IMR-90 (cell line): ENCODE measurements around the gene ZNF423. TPM values are rescaled to one million over a fixed set of nuclear protein-coding genes. Genes with fewer than 3 reads are reported as not detected.

Source experiments
- ATAC-seq: fragments of 200-7000 bp; cut with Tn5 transposase; 2 replicates; pipeline ENCODE4 v1.9.1; 2020; ENCODE audit warnings: low read depth, mild to moderate bottlenecking, moderate library complexity
- BruUV-seq: library from RNA; stranded (reverse); fragments of 400-500 nt; replicated peaks from 2 replicates; lab custom pipeline; 2021; lab: Mats Ljungman, UMichigan
- CTCF ChIA-PET: fragments of 300-600 bp; formaldehyde crosslinking; extraction: SDS; loops from one replicate; lab custom pipeline; 2021; ENCODE audit warnings: antibody characterized with exemption; lab: Yijun Ruan, JAX
- POLR2A ChIA-PET: fragments of 300-600 bp; sonication (Branson Sonifier 250); formaldehyde crosslinking; loops from one replicate; lab custom pipeline; 2022; ENCODE audit warnings: antibody characterized with exemption; ENCODE audit not compliant: unreplicated experiment; lab: Charles Lee
- DNase-seq: peaks from one replicate; pipeline ENCODE4 v3.0.0; 2013
- H2AFZ ChIP-seq: replicated peaks from 2 replicates; pipeline ENCODE3; 2013; ENCODE audit warnings: low read length, mild to moderate bottlenecking; ENCODE audit not compliant: poor library complexity
- H2AK5ac ChIP-seq: 2 replicates; pipeline ENCODE4 v1.6.1; 2013; ENCODE audit warnings: low read depth, low read length, inconsistent platforms
- H2AK9ac ChIP-seq: replicated peaks from 2 replicates; pipeline ENCODE3; 2013; ENCODE audit warnings: mild to moderate bottlenecking, low read depth, low read length, moderate library complexity; ENCODE audit not compliant: poor library complexity
- H2BK120ac ChIP-seq: 2 replicates; pipeline ENCODE4 v1.6.1; 2013; ENCODE audit warnings: low read depth, low read length, inconsistent platforms
- H2BK15ac ChIP-seq: 3 replicates; pipeline ENCODE4 v1.6.1; 2013; ENCODE audit warnings: low read depth, low read length, inconsistent platforms
- H2BK20ac ChIP-seq: 2 replicates; pipeline ENCODE4 v1.6.1; 2013; ENCODE audit warnings: low read depth, mild to moderate bottlenecking, inconsistent platforms, low read length, moderate library complexity
- H2BK5ac ChIP-seq: 2 replicates; pipeline ENCODE4 v1.6.1; 2013; ENCODE audit warnings: mild to moderate bottlenecking, low read depth, low read length, inconsistent platforms; ENCODE audit not compliant: poor library complexity, severe bottlenecking
- H3K14ac ChIP-seq: replicated peaks from 2 replicates; pipeline ENCODE4 v1.6.1; 2013; ENCODE audit warnings: low read depth, low read length, inconsistent platforms
- H3K18ac ChIP-seq: 2 replicates; pipeline ENCODE4 v1.6.1; 2013; ENCODE audit warnings: low read depth, low read length, control low read depth
- H3K23ac ChIP-seq: 2 replicates; pipeline ENCODE4 v1.6.1; 2013; ENCODE audit warnings: low read depth, low read length, inconsistent platforms
- H3K27ac ChIP-seq: 2 replicates; pipeline ENCODE4 v1.5.1; 2013; ENCODE audit warnings: mild to moderate bottlenecking, control low read depth, low read length; ENCODE audit not compliant: insufficient read depth
- H3K27me3 ChIP-seq: 2 replicates; pipeline ENCODE4 v1.6.1; 2013; ENCODE audit warnings: low read length; ENCODE audit not compliant: control insufficient read depth, insufficient read depth
- H3K36me3 ChIP-seq: 2 replicates; pipeline ENCODE4 v1.6.1; 2013; ENCODE audit warnings: low read length, mixed read lengths; ENCODE audit not compliant: control insufficient read depth, insufficient read depth
- H3K4ac ChIP-seq: 2 replicates; pipeline ENCODE4 v1.6.1; 2013; ENCODE audit warnings: low read depth, low read length, inconsistent platforms
- H3K4me1 ChIP-seq: 2 replicates; pipeline ENCODE4 v1.6.1; 2013; ENCODE audit warnings: low read length, mixed read lengths; ENCODE audit not compliant: control insufficient read depth, insufficient read depth
- H3K4me2 ChIP-seq: 2 replicates; pipeline ENCODE4 v1.6.1; 2013; ENCODE audit warnings: low read depth, mild to moderate bottlenecking, control low read depth, low read length, moderate library complexity
- H3K4me3 ChIP-seq: 2 replicates; pipeline ENCODE4 v1.5.1; 2013; ENCODE audit warnings: low read depth, mild to moderate bottlenecking, control low read depth, low read length, moderate library complexity; ENCODE audit not compliant: insufficient read depth
- H3K56ac ChIP-seq: 2 replicates; pipeline ENCODE4 v1.6.1; 2013; ENCODE audit warnings: low read length, inconsistent platforms; ENCODE audit not compliant: insufficient read depth; ENCODE audit errors: extremely low read depth
- H3K79me1 ChIP-seq, 2 experiments: 2 replicates each; pipeline ENCODE4 v1.6.1; 2013; ENCODE audit warnings: low read length in 2 of 2, inconsistent platforms in 1 of 2, low read depth in 1 of 2
- H3K9ac ChIP-seq: 2 replicates; pipeline ENCODE4 v1.6.1; 2013; ENCODE audit warnings: low read depth, low read length, control low read depth
- H3K9me1 ChIP-seq: 2 replicates; pipeline ENCODE4 v1.6.1; 2013; ENCODE audit warnings: low read length, inconsistent platforms; ENCODE audit not compliant: insufficient read depth
- H3K9me3 ChIP-seq: 2 replicates; pipeline ENCODE4 v1.6.1; 2013; ENCODE audit warnings: low read length; ENCODE audit not compliant: control insufficient read depth, insufficient read depth
- H4K20me1 ChIP-seq: 2 replicates; pipeline ENCODE4 v1.6.1; 2013; ENCODE audit warnings: low read length, inconsistent platforms; ENCODE audit not compliant: insufficient read depth
- H4K5ac ChIP-seq: 2 replicates; pipeline ENCODE4 v1.6.1; 2013; ENCODE audit warnings: mild to moderate bottlenecking, low read depth, low read length, control low read depth
- H4K8ac ChIP-seq, 2 experiments: 2 replicates each; pipeline ENCODE4 v1.6.1; 2013; ENCODE audit warnings: low read depth in 2 of 2, low read length in 2 of 2, control low read depth in 1 of 2, inconsistent platforms in 1 of 2
- H4K91ac ChIP-seq: 2 replicates; pipeline ENCODE4 v1.6.1; 2013; ENCODE audit warnings: low read depth, low read length, inconsistent platforms; ENCODE audit not compliant: insufficient read depth
- CHD1 ChIP-seq: IDR thresholded peaks from 2 replicates; pipeline ENCODE4 v1.6.1; 2012; ENCODE audit warnings: low read depth, low read length, improper control_type of control experiment
- MAZ ChIP-seq: IDR thresholded peaks from 2 replicates; pipeline ENCODE4 v1.6.1; 2012; ENCODE audit warnings: low read depth, mild to moderate bottlenecking, low read length, improper control_type of control experiment, moderate library complexity, borderline replicate concordance
- USF2 ChIP-seq: fragments of 150-350 bp; IDR thresholded peaks from 2 replicates; pipeline ENCODE4 v1.6.1; 2017; ENCODE audit warnings: mild to moderate bottlenecking, antibody characterized with exemption, low read length, low read depth
- WGBS, 2 experiments: methylation state at CpG; one replicate each; pipeline versions ENCODE4 v1.1.5 to v1.1.7; 2013; ENCODE audit warnings: missing lambda C conversion rate in 2 of 2; ENCODE audit not compliant: insufficient read length in 1 of 2; ENCODE audit errors: extremely low coverage in 2 of 2; 5-methylcytosine and 5-hydroxymethylcytosine counted together
- dilution Hi-C: fragments of 300-500 bp; cut with HindIII; formaldehyde crosslinking; loops from one replicate; pipeline ENCODE4 v1.14.3; 2018; ENCODE audit warnings: low sequenced_read_pairs; ENCODE audit not compliant: unreplicated experiment
- in situ Hi-C: fragments of 300-500 bp; cut with MboI; formaldehyde crosslinking; loops from 3 replicates; pipeline ENCODE4 v1.14.3; 2019; ENCODE audit warnings: low sequenced_read_pairs, inconsistent platforms, mixed read lengths
- intact Hi-C: fragments of 100-400 bp; cut with micrococcal nuclease; formaldehyde crosslinking; loops from 2 replicates; pipeline ENCODE4 v1.10.0; 2022
- polyA plus RNA-seq, 3 experiments: library from polyadenylated mRNA; depleted of rRNA; stranded (reverse); fragments of >200 nt; gene quantifications; 2 replicates each; pipeline ENCODE4 v1.2.3, GENCODE V29; 2012; ENCODE audit warnings: low replicate concordance in 1 of 3
- total RNA-seq: library from RNA; depleted of rRNA; stranded (reverse); fragments of >200 nt; gene quantifications from 2 replicates; pipeline ENCODE4 v1.2.3, GENCODE V29; 2012

The ZNF423 gene
- total and polyA plus RNA-seq, 2 of the 4 experiments (the other 2 are of a cell fraction), result under 0.01 to 0.10 TPM

GRCh38 chr16:49629851-49630250 is 226.1 kb downstream of the ZNF423 start:
- H3K23ac ChIP-seq, result no peak overlapping the region
- H4K91ac ChIP-seq, result no peak overlapping the region
- WGBS, 2 experiments, result 80% methylated on average over 1 of the region's 7 CpGs; no CpG with 5 or more reads in 1 of the 2 experiments
- ChIA-PET POLR2A (no interaction called here), CTCF (no interaction called here)
- peaks cover 6% of the 10 kb centered on the region for H3K27me3 ChIP-seq
- DNase-seq (no peak), ATAC-seq (no peak)
- H3K9me3 ChIP-seq, result peaks cover 7% of the 10 kb centered on the region; the same call in 1 of the 2 replicates
- dilution Hi-C loops, result no loop called here
- H2AK9ac ChIP-seq, result no peak overlapping the region
- no peak overlapping the region for H3K18ac ChIP-seq
- H2BK20ac ChIP-seq, result no peak overlapping the region
- no peak overlapping the region for H3K56ac ChIP-seq
- H2BK5ac ChIP-seq, result no peak overlapping the region
- H3K4ac ChIP-seq, result no peak overlapping the region
- no peak overlapping the region for H2BK120ac ChIP-seq
- BruUV-seq, result no TSS peak
- H3K9me1 ChIP-seq, result no peaks in the 10 kb centered on the region
- H2AK5ac ChIP-seq, result no peak overlapping the region
- no peak overlapping the region for H3K14ac ChIP-seq
- no peak overlapping the region for H4K5ac ChIP-seq
- H4K8ac ChIP-seq, result no peak overlapping the region
- H3K36me3 ChIP-seq, result no peaks in the 10 kb centered on the region
- H3K79me1 ChIP-seq, result no peaks in the 10 kb centered on the region
- H3K27ac ChIP-seq, result no peak overlapping the region
- H4K20me1 ChIP-seq, result no peaks in the 10 kb centered on the region
- H3K4me3 ChIP-seq, result no peak overlapping the region
- TF ChIP-seq MAZ, result no peak
- TF ChIP-seq USF2, result no peak
- no peak for TF ChIP-seq CHD1
- no peak overlapping the region for H2AFZ ChIP-seq
- no peak overlapping the region for H3K9ac ChIP-seq
- intact Hi-C loops, result no loop called here
- no peak overlapping the region for H2BK15ac ChIP-seq
- in situ Hi-C loops, result no loop called here
- no peak overlapping the region for H3K4me2 ChIP-seq
- H3K4me1 ChIP-seq, result peaks cover 5% of the 10 kb centered on the region; the same call in 1 of the 2 replicates
